ENCODE results near the gene GDF10. TPM values are rescaled to one million over a fixed set of nuclear protein-coding genes. Genes with fewer than 3 reads are reported as not detected.

The GDF10 gene, protein sequence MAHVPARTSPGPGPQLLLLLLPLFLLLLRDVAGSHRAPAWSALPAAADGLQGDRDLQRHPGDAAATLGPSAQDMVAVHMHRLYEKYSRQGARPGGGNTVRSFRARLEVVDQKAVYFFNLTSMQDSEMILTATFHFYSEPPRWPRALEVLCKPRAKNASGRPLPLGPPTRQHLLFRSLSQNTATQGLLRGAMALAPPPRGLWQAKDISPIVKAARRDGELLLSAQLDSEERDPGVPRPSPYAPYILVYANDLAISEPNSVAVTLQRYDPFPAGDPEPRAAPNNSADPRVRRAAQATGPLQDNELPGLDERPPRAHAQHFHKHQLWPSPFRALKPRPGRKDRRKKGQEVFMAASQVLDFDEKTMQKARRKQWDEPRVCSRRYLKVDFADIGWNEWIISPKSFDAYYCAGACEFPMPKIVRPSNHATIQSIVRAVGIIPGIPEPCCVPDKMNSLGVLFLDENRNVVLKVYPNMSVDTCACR
- total RNA-seq, result 0.39 and 0.76 TPM in 2 replicates

DNA sequence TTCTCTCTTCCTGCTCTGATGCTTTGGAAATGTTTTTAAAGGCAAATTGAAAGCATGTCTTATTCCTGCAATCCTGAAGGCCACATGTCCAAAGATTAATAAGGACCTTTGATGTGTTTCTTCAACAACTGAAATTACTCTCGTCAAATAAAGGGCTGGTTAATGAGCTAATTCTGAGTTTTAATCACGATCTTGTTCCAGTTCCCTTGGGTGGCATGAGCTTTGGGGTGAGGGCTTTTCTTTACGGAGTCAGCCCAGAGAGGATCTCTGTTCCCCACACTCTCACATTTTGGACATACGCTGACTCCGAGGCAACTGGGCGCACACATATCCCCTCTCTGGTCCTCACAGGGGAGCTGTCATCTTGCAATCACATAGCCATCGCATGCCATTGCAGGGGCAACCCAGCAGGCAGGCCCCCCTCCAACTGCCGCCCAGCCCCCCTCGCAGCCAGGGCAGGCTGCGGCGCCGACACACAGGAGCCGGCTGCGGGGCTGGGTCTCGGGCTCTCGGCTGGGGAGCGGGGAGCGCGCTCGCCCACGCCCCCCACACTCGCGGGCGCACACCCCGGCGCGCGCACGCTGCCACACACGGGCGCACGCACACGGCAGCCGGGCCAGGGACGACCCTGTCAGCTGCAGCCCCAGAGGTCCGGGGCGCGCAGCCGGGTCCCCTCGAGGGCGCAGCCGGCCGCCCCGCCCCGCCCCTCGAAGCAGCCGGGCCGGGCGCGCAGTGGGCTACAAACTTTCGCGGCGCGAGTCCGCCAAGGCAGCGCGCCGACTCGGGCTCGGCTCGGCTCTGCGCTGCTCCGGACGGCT, at the start of gene GDF10:
TSS of gene GDF10 (plus strand) at position 587 of the 818 bp plus-strand sequence. CDS start 455 bp downstream, outside the sequence.

DNA sequence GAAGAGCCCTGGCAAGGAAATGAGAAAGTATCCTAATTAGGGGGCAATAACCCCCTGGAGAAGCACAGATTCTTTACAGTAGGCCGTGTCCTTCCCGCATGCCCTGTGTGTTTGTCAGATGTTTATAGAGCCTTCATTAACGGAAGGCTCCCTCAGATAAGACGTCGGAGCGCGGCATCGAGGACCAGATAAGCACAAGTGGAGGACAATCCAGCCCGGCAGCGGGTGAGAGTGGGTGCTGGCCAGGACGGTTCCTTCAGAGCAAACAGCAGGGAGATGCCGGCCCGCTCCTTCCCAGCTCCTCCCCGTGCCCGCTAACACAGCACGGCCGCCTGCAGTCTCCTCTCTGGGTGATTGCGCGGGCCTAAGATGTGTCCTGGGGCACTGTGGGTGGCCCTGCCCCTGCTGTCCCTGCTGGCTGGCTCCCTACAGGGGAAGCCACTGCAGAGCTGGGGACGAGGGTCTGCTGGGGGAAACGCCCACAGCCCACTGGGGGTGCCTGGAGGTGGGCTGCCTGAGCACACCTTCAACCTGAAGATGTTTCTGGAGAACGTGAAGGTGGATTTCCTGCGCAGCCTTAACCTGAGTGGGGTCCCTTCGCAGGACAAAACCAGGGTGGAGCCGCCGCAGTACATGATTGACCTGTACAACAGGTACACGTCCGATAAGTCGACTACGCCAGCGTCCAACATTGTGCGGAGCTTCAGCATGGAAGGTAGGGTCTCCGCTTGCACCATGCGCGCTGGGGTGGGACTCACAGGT, 22.5 kb downstream of the GDF10 start, which contains the start of gene GDF2:
TSS of gene GDF2 (plus strand) at position 155 of the 762 bp plus-strand sequence. CDS start at position 370, 215 bp downstream.

DNA sequence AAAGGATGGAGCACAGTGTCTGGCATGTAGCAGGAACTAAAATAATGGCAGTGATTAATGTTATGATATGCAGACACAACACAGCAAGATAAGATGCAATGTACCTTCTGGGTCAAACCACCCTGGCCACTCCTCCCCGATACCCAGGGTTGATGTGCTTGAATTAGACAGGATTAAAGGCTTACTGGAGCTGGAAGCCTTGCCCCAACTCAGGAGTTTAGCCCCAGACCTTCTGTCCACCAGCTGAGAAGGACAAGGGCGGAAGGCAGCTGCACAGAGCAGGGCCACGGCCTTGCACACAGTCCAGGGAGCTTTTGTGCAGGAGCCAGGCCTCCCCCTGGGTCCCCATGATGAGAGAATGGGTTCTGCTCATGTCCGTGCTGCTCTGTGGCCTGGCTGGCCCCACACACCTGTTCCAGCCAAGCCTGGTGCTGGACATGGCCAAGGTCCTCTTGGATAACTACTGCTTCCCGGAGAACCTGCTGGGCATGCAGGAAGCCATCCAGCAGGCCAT, 48.2 kb downstream of the GDF10 start, which contains the start of gene RBP3:
TSS of gene RBP3 (plus strand) at position 226 of the 514 bp plus-strand sequence. CDS start at position 348, 122 bp downstream.

Other genes with a start within 250 kb of the GDF10 start
- gene GDF2, start 22.3 kb downstream of the GDF10 start, total RNA-seq, result not detected in 2 replicates
- not detected in 2 replicates for gene RBP3, start 48.2 kb downstream of the GDF10 start, total RNA-seq
- gene ZNF488, start 84.1 kb downstream of the GDF10 start, total RNA-seq, result 0.11 and 0.13 TPM in 2 replicates
- gene ANXA8, start 183.9 kb downstream of the GDF10 start, total RNA-seq, result 0.22 and 0.39 TPM in 2 replicates
- gene FAM25G, start 191.5 kb downstream of the GDF10 start, total RNA-seq, result not detected in 2 replicates
- 4.8 and 7.5 TPM in 2 replicates for gene AGAP9, start 223.4 kb downstream of the GDF10 start, total RNA-seq